Pancreas (tissue), 10 donors: ENCODE data around the gene PRR23C. TPM values are rescaled to one million over a fixed set of nuclear protein-coding genes. Genes with fewer than 3 reads are reported as not detected.

Experiments
- ATAC-seq, 4 donors: fragments of 200-7000 bp; cut with Tn5 transposase; one replicate each; pipeline versions ENCODE4 v1.8.0 to v1.9.1; 2020; ENCODE audit warnings: mild to moderate bottlenecking in 4 of 4, moderate library complexity in 4 of 4
- DNase-seq, 6 donors: peaks; one replicate each; pipeline ENCODE4 v3.0.0-alpha.2; 2020
- FAIRE-seq: peaks from 2 replicates; lab custom pipeline; 2012; peaks lifted over from hg19 to GRCh38; lab: Jason Lieb, UNC
- H3K27ac ChIP-seq, 4 donors: fragments of 200-600 bp; sonication (generic); 1 replicate in 3 of 4; 2 replicates in 1 of 4; pipeline versions ENCODE4 v1.5.0 to v1.8.0; 2020
- H3K27me3 ChIP-seq, 4 donors: fragments of 200-600 bp; one replicate each; pipeline ENCODE4 v1.8.0; 2021
- H3K36me3 ChIP-seq, 3 donors: fragments of 200-600 bp; sonication (generic) in 1 of 3; one replicate each; pipeline versions ENCODE4 v1.5.0 to v1.8.0; 2020 to 2021
- H3K4me1 ChIP-seq, 3 donors: fragments of 200-600 bp; one replicate each; pipeline ENCODE4 v1.8.0; 2021
- H3K4me3 ChIP-seq, 4 donors: fragments of 200-600 bp; sonication (generic) in 2 of 4; one replicate each; pipeline versions ENCODE4 v1.5.0 to v1.8.0; 2020 to 2021
- H3K9me3 ChIP-seq, 4 donors: fragments of 200-600 bp; one replicate each; pipeline ENCODE4 v1.8.0; 2021
- WGBS, 2 donors: extraction: QIAGEN DNeasy Blood & Tissue Kit; methylation state at CpG; one replicate each; pipeline ENCODE4 v1.1.7; 2013; 5-methylcytosine and 5-hydroxymethylcytosine counted together
- intact Hi-C, 3 donors: fragments of 100-400 bp; cut with DNase I; formaldehyde crosslinking; loops; one replicate each; pipeline versions ENCODE4 v1.11.1 to v1.14.2; 2022
- polyA plus RNA-seq, 2 donors: library from polyadenylated mRNA; stranded (reverse); fragments of 200-250 nt; gene quantifications; one replicate each; pipeline ENCODE4 v1.2.3, GENCODE V29; 2013
- total RNA-seq, 6 donors: library from RNA; stranded (reverse); fragmentation: NEBNext Ultra II Directional in 4 of 6; extraction: Animal tissue kit (Norgen Biotek cat#: 25700) in 4 of 6; gene quantifications; one replicate each; pipeline versions ENCODE4 v1.2.1 to v1.2.4, GENCODE V29; 2021 to 2023
- TF ChIP-seq, protein P1 (sequence below), 4 donors: fragments of 200-600 bp; sonication (generic) in 3 of 4; IDR thresholded peaks; one replicate each; pipeline versions ENCODE4 v1.5.0 to v1.8.0; 2021; ENCODE audit warnings: antibody characterized with exemption in 4 of 4
- donor health status: healthy with polysubstance abuse.
- donor health status: DM: no; HTN: no; CAD: no; lungs with moderate emphysema.
- donor health status: DM: no; HTN: no; CAD: no.
- donor health status: control.
- donor health status: control.
- donor health status: Bipolar disorder and iron deficiency.
- donor health status: DM: yes; HTN: yes; CAD: no.
- donor health status: DM: no; HTN: no; CAD: no.
- donor health status: DM: no; HTN: no; CAD: no.
- donor health status: DM: yes; HTN: yes; CAD: no.

PRR23C gene
- total RNA-seq (not detected), polyA plus RNA-seq (not detected)

DNA sequence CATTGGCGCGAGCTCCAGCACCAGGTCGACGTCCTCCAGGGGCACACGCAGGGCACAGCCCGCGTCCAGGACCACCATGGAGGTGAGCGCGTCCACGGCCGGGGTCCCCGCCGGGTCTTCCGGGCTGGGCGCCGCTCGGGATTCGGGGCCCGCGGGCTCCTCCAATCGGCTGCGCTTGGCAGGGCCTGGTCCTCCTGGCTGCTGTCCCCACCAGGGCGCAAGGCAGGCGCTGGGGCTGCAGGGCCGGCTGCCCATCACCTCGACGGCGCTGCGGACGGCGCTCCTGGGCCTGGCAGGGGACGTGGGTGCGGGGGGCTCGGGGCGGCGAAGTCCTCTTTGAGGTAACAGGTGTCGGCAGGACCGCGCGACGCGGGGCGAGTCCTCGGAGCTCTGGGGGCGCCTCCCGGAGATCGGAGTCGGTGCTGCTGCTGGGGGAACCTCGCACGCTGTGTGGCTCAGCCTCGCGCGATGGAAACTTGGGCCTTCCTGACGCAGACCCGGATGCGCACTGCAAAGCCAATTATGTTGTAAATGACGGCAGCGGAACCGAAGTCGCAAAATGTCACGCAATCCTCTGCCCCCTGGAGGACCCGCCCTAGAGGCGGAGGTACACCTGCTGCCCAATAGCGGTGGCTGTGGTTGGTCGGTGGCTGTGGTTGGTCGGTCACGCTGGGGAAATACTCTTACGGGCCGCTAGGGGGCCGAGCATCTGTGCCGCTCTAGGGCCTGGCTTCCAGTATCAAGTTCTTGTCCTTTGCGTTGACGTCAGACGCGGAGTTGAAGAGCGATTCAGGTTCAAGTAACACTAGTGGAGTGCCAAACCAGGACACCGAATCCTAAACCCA, at the start of gene PRR23C:
Gene PRR23C, minus strand, starts transcription at position 527 of the 845 bp plus-strand sequence. Its CDS starts 272 bp downstream, at position 255.
- peaks cover 0 to 3% (median 0%) of the 10 kb centered on the region in 4 donors for H3K27me3 ChIP-seq
- FAIRE-seq (no peak), DNase-seq (peak in 1 of 6 donors; percentile 36), ATAC-seq (no peak)
- TF ChIP-seq, protein P1, sequence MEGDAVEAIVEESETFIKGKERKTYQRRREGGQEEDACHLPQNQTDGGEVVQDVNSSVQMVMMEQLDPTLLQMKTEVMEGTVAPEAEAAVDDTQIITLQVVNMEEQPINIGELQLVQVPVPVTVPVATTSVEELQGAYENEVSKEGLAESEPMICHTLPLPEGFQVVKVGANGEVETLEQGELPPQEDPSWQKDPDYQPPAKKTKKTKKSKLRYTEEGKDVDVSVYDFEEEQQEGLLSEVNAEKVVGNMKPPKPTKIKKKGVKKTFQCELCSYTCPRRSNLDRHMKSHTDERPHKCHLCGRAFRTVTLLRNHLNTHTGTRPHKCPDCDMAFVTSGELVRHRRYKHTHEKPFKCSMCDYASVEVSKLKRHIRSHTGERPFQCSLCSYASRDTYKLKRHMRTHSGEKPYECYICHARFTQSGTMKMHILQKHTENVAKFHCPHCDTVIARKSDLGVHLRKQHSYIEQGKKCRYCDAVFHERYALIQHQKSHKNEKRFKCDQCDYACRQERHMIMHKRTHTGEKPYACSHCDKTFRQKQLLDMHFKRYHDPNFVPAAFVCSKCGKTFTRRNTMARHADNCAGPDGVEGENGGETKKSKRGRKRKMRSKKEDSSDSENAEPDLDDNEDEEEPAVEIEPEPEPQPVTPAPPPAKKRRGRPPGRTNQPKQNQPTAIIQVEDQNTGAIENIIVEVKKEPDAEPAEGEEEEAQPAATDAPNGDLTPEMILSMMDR (IDR thresholded peaks at IDR 0.05): no peak
- intact Hi-C loops: no loop called here
- H3K9me3 ChIP-seq: no peaks in the 10 kb centered on the region
- 43 to 51% methylated on average over 67 to 77 of the region's 77 CpGs for WGBS, 2 donors
- no peak within 1 kb of the TSS for H3K27ac ChIP-seq
- no peak within 1 kb of the TSS for H3K4me3 ChIP-seq
- no peaks in the 10 kb centered on the region for H3K36me3 ChIP-seq
- no peaks in the 10 kb centered on the region for H3K4me1 ChIP-seq

DNA sequence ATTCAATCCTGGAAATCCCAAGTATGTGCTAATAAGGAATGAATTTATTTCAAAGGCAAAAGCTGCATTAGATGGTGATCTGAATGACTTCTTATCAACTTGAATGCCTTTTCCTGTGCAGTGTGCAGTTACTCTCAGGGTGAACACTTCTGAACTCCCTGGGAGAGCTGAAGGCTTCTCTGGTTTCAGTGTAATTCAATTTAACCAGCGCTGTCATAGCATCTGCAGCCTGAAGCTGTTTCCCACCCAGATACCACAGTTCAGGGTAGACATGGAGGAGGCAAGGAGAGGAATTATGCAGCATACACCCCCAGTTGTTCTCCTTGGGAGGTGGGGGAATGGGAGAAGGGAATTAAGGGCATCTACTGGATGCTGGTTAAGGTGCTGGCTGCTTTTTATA, 49.1 kb upstream of the PRR23C start:
- 75 to 88% methylated on average over 1 of the region's 1 CpG for WGBS, 2 donors
- H3K4me1 ChIP-seq: no peaks in the 10 kb centered on the region
- TF ChIP-seq, protein P1 (IDR thresholded peaks at IDR 0.05): no peak
- H3K9me3 ChIP-seq: no peaks in the 10 kb centered on the region
- intact Hi-C loops: no loop called here
- DNase-seq: no peak
- no peak for ATAC-seq
- H3K27ac ChIP-seq: no peak overlapping the region
- no peaks in the 10 kb centered on the region for H3K27me3 ChIP-seq
- no peak overlapping the region for H3K4me3 ChIP-seq
- no peaks in the 10 kb centered on the region for H3K36me3 ChIP-seq
- no peak for FAIRE-seq

DNA sequence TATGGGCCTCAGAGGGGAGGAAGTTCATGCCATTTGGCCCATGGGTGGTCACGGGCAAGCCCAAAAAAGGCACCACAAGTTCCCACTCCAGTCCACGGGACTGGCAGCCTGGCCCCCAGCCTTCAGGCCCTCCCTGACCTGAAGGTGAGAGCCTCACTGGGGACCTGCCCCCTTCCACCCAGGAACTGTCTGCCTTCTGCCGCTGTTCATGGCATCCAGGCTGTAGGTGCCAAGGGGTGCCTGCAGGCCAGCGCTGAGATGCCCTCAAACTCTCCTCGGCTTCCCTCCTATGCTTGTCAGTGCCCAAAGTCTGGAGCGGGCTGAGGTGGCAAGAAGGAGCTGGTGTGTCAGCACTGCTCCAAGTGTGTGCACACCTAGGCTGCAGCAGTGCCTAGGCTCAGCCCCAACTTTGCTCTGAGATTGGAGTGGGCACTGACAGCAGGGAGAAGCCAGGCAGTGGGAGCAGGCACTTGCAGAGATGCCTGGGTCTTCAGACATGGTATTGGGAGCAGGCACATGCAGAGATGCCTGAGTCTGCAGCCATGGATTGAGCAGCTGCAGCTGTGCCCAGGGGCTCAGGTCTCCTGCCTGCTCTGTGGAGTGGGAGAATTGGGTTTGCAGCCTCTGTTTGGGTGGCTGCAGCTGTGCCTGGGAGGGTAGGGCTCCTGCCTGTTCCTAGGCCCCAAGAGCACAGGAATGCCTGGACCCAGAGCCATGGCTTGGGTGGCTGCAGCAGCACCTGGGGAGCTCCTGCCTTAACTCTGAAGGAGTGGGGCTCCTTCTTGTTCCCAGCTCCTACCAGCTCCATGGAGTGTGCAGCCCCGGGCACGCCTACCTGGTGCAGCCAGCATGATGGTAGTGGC, 44.0 kb upstream of the PRR23C start:
- no peak for ATAC-seq
- H3K4me1 ChIP-seq: no peaks in the 10 kb centered on the region
- no peak overlapping the region for H3K27ac ChIP-seq
- TF ChIP-seq, protein P1 (IDR thresholded peaks at IDR 0.05): no peak
- 89 to 90% methylated on average over 8 of the region's 8 CpGs for WGBS, 2 donors
- no peaks in the 10 kb centered on the region for H3K9me3 ChIP-seq
- intact Hi-C loops: no loop called here
- no peak overlapping the region for H3K4me3 ChIP-seq
- H3K36me3 ChIP-seq: no peaks in the 10 kb centered on the region
- peak in 1 of 6 donors; percentile 30 for DNase-seq
- FAIRE-seq: no peak
- no peaks in the 10 kb centered on the region for H3K27me3 ChIP-seq

DNA sequence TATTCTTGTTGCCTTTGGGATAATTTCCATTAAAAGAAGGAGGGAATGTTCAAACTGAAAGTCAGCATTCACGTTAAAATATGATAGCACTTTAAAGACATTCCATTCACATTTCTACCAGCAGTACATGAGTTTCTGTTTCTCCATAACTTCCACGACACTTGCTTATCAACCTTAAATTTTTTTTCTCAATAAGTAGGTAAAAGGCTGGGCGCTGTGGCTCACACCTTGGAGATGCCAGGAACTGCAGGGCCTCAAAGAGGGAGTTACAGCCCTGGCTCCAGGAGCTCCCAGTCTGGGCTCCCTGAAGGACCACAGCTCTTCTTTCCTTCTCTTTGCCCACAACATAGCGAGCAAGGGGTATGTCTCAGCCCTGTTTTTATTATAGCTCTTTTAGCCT, 42.9 kb upstream of the PRR23C start:
- 75 to 78% methylated on average over 4 of the region's 4 CpGs for WGBS, 2 donors
- intact Hi-C loops: no loop called here
- no peaks in the 10 kb centered on the region for H3K9me3 ChIP-seq
- no peaks in the 10 kb centered on the region for H3K36me3 ChIP-seq
- TF ChIP-seq, protein P1 (IDR thresholded peaks at IDR 0.05): no peak
- ATAC-seq: no peak
- no peaks in the 10 kb centered on the region for H3K27me3 ChIP-seq
- no peak for DNase-seq
- H3K4me3 ChIP-seq: no peak overlapping the region
- H3K4me1 ChIP-seq: no peaks in the 10 kb centered on the region
- no peak for FAIRE-seq
- no peak overlapping the region for H3K27ac ChIP-seq
